Left renal pelvis (tissue), 4 donors: ENCODE results near the gene LILRB4. TPM values are rescaled to one million over a fixed set of nuclear protein-coding genes. Genes with fewer than 3 reads are reported as not detected.
"Not testable (repeated sequence)": the region's sequence is repeated elsewhere in the genome, so short reads cannot be mapped to it uniquely, and the experiment has no call there.

Source experiments
- DNase-seq, 4 donors: peaks; one replicate each; pipeline ENCODE4 v3.0.0-alpha.2; 2013; ENCODE audit warnings: low read depth in 4 of 4, low spot score in 3 of 4
- polyA plus RNA-seq, 4 donors: library from polyadenylated mRNA; unstranded; fragments of 120-200 nt; gene quantifications; one replicate each; pipeline ENCODE4 v1.2.1, GENCODE V29; 2013; ENCODE audit not compliant: insufficient read length in 4 of 4

The LILRB4 gene
- 1 to 10 TPM in 3 of 4 donors, under 1 TPM in 1; 0.92 to 3.6 (median 1.2) TPM for polyA plus RNA-seq

DNA sequence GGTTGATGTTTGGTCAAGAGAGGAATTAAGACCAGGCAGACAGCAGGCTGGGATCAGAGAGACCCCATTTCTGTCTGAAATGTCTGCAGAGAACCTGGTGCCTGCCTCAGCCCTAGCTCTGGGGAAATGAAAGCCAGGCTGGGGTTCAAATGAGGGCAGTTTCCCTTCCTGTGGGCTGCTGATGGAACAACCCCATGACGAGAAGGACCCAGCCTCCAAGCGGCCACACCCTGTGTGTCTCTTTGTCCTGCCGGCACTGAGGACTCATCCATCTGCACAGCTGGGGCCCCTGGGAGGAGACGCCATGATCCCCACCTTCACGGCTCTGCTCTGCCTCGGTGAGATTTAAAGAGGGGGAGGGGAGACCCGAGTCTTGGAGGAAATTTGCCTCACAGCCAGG lies at the start of gene LILRB4:
Gene LILRB4 (plus strand): TSS at position 256 of the 400 bp plus-strand sequence. CDS start 49 bp downstream, at position 305.
- DNase-seq: no peak

GRCh38 chr19:54614726-54615125 lies 48.1 kb upstream of the LILRB4 start:
- DNase-seq: no peak

- DNase-seq: no peak
Observed at GRCh38 chr19:54616057-54616456, 46.7 kb upstream of the LILRB4 start.

DNA sequence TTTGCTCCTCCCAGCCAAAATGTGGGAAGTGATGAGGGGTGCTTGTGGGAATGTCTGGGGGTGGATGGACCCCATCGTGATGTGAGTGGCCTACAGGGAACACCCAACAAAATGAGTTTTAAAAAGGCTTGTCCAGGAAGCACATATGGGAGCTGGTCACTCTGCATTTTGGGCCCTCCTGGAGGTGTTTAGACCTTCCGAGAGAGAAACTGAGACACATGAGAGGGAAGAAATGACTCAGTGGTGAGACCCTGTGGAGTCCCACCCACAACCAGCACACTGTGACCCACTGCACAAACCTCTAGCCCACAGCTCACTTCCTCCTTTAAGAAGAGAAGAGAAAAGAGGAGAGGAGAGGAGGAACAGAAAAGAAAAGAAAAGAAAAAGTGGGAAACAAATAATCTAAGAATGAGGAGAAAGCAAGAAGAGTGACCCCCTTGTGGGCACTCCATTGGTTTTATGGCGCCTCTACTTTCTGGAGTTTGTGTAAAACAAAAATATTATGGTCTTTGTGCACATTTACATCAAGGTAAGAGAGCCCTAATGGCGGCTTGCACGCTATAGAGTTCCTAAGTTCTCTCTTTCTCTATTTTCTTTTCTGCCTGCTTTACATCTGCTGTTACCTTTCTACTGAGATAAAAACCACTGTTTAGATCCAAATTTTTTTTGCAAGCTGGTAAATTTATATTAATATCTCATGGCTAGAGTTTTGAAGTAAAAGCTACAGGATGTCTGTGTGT lies 45.8 kb upstream of the LILRB4 start:
- no peak for DNase-seq

DNA sequence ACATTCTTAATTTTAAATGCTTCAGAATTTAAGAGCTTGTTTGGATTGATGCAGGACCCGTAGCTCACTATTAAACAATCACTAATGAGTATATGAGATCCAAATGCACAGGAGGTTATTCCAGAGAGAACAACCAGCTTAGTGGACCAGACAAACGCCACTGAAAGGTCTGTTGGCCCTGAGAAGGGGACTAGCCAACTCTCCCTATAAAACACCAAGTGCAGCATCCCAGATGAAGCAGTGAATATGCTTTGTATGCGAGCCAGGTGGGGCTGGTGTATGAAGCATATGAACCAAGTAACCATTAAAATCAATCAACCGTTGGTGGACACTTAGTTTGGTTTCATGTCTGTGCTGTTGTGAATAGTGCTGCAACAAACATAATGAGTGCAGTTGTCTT lies 42.3 kb upstream of the LILRB4 start:
- no peak for DNase-seq

- no peak for DNase-seq
Observed at GRCh38 chr19:54622431-54622830, 40.4 kb upstream of the LILRB4 start.

- not testable (repeated sequence) for DNase-seq
Observed at GRCh38 chr19:54624234-54624633, 38.6 kb upstream of the LILRB4 start.

DNA sequence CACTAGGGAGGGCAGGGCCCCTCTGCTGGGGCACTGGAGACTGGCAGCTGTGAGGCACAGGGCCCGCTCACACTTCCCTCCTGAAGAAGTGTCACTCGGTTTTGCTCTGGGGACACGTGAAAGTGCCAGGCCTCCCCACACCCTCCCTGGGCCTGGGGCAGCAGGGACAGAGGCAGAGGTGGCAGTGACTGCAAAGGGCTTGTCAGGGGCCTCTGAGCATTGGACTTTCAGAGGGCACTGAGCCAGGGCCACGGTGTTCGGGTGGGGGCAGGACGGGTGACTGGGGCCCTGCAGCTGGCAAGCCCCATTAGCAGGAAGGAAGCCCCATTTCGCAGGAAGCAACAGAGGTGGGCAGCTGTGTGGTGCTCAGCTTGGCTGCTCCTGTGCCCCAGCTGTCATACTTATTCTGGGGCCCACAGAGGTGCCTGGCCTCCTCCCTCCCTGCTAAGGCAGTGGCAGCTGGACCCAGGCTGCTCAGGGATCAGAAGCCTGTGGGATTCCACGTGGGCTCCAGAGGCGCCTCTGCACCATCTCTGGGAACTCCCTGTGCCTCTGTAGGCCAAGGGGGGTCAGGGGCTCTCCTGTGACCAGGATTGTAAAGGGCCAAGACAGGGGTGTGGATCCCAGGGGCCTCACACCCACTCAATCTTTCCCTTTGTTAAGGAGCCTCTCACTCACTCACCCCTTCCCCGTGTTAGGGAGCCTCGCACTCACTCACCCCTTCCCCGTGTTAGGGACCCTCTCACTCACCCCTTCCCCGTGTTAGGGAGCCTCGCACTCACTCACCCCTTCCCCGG lies 37.7 kb upstream of the LILRB4 start:
- DNase-seq: not testable (repeated sequence)

GRCh38 chr19:54626757-54627156 lies 36.0 kb upstream of the LILRB4 start:
- no peak for DNase-seq

DNA sequence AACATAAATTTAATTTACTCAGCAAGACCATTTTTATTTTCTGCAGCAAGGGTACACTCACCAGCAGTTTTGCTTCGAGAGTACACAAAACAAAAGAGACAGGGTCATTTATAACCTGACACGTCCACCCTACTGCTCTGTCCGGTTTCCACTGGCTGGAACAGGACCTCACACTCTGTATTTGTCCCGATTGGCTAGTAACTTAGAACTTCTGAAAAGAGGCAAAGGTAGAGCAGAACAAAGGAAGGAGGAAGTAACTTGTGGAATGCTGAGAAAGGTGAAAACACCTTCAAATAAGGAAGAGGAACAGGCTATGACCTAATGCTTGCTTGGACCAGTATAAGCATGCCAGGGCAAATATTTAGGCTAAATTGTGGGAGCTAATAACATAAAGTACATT lies 34.9 kb upstream of the LILRB4 start:
- DNase-seq: not testable (repeated sequence)

- not testable (repeated sequence) for DNase-seq
Observed at GRCh38 chr19:54630262-54630661, 32.5 kb upstream of the LILRB4 start, which contains the start of gene LILRB1. TSS of gene LILRB1 (plus strand) at chr19:54630484. CDS start at chr19:54631074, 590 bp downstream.

DNA sequence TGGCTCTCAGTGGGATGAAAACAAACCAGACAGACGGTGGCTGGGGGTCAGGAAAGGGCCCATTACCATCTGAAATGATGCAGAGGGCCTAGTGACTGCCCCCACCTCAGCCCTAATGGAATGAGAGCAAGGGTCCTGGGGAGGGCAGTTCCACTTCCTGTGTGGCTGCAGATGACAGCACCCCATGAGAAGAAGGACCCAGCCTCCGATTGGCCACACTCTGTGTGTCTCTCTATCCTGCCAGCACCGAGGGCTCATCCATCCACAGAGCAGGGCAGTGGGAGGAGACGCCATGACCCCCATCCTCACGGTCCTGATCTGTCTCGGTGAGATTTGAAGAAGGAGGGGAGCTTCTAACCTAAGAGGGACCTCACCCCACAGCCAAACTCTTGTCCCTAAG lies 32.0 kb upstream of the LILRB4 start:
- DNase-seq: no peak

DNA sequence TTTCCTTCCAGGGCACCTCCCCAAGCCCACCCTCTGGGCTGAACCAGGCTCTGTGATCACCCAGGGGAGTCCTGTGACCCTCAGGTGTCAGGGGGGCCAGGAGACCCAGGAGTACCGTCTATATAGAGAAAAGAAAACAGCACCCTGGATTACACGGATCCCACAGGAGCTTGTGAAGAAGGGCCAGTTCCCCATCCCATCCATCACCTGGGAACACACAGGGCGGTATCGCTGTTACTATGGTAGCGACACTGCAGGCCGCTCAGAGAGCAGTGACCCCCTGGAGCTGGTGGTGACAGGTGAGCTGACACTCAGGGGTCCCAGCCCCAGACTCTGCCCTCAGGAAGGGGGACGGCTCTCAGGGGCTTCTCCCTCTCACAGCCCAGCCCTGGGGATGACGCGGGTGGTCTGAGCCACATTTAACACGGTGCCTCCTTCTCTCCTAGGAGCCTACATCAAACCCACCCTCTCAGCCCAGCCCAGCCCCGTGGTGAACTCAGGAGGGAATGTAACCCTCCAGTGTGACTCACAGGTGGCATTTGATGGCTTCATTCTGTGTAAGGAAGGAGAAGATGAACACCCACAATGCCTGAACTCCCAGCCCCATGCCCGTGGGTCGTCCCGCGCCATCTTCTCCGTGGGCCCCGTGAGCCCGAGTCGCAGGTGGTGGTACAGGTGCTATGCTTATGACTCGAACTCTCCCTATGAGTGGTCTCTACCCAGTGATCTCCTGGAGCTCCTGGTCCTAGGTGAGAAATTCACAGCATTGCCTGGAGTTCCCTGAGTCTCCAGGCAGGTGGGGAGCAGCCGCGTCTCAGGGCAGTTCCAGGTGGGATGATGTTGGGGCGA lies 31.1 kb upstream of the LILRB4 start:
- not testable (repeated sequence) for DNase-seq

DNA sequence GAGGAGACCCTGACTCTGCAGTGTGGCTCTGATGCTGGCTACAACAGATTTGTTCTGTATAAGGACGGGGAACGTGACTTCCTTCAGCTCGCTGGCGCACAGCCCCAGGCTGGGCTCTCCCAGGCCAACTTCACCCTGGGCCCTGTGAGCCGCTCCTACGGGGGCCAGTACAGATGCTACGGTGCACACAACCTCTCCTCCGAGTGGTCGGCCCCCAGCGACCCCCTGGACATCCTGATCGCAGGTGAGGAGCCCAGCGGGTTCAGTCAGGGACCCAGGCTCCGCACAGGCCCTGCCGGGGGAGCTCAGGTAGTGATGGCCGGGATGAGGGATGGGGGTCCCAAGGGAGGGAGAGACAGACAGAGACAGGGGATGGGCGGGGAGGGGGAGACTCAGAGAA lies 30.3 kb upstream of the LILRB4 start:
- DNase-seq: not testable (repeated sequence)

DNA sequence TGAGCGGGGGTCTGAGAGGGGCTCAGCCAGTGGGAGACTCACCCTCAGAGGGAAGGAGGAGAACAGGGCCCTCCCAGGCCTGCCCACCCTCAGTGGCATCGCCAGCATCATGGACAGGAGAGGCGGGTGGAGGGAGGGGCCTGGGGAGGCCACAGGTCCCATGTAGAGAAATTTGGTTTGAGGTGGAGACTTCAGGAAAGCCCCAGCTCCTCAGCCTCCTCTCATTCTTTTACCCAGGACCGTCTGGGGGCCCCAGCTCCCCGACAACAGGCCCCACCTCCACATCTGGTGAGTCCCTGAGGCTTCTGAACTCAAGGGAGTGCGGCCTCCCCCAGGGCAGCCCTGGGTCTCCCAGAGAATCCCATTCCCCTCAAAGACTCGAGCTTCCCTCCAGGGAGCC lies 29.4 kb upstream of the LILRB4 start:
- no peak for DNase-seq

DNA sequence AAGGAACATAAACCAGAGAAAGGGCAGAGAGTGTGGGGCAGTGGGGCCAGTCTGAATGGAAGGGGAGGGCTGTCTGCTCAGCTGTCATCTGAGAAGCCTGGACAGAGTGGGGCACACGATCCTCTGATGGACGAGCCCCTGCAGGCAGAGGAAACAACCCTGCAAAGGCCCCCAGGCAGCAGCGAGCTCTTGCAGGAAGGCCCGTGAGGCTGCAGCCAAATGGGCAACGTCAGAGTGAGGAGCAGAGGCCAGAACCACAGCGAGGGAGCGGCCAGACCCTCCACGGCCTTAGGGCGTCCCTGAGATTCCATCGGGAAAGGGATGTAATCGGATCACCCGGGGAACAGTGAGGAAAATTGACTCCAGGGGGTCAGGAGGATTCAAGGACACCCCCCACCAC lies 26.7 kb upstream of the LILRB4 start:
- not testable (repeated sequence) for DNase-seq

DNA sequence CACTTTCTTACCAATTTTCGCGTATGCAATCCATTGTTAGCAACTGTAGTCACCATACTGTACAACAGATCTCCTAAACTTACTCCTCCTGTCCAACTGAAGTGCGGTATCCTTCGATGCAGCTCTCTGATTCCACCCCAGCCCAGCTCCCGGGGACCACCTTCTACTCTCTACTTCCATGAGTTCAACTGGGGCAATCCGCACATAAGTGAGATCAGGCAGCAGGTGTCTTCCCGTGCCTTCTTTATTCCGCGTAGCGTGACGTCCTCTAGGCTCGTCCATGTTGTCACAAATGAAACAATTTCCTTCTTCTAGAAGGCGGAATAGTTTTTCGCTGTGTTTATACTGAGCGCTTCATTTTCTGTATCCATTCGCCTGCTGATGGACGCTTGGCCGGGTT lies 24.1 kb upstream of the LILRB4 start:
- no peak for DNase-seq

DNA sequence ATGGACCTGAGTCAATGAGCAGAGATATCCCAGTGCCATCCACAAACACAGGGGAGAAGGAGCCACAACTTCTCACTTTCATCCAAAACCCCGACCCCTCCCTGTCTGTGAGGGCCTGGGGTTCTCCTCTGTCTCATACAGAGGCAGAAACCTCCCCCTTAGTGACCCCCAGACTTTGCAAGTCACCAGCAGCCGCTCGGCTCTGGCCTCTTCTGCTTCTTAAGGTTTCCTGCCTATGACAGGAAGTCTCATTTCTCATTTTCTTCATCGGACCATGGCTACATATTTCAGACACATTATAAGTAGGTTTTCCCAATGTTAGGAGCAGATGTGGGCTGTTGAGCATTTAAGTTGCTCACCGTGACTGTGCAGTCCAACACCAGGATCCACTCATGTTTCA lies 19.8 kb upstream of the LILRB4 start:
- DNase-seq: not testable (repeated sequence)

DNA sequence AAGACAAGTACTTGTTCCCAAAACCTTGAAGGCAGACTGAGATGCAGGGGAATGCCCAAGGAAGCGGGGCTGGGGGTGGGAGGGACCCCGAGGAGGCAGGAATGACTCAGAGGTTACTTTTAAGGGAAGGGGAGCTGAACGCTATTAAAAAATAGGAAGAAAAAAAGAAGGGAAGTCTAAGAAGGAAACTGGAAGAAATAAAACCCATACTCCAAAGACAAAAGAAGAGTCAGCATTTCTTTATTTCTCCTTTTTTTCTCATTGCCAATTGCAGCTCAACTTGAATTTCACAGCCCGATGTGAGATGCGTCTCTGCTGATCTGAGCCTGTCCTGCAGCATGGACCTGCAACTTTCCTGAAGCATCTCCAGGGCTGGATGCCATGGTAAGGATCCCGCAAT lies 19.2 kb upstream of the LILRB4 start:
- not testable (repeated sequence) for DNase-seq

GRCh38 chr19:54644056-54644455 lies 18.7 kb upstream of the LILRB4 start:
- DNase-seq: no peak

DNA sequence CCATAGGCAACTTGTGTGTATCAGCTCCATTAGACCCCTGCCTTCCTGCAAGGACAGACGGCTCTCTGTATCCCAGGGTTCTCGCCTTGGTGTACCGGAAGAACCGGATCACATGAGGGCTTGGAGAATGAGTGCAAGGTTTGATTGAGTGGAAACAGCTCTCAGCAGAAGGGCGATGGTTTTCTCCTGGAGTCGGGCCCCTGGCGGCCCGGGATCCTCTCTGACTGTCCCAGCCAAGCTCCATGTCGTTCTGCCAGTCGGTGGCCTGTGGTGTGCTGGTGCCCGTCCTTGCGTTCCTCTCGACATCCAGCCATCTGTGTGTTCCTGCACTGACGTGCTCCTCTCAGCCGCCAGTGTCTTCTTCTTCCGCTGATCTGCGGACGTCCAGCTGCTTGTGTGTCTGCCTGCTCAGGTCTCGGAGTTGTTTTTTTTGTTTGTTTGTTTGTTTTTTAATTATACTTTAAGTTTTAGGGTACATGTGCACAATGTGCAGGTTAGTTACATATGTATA lies 16.4 kb upstream of the LILRB4 start:
- no peak for DNase-seq
